HepG2 (cell line): Measurements from ENCODE around the gene PTPRD. TPM values are rescaled to one million over a fixed set of nuclear protein-coding genes. Genes with fewer than 3 reads are reported as not detected.

Experiments used
- ATAC-seq: fragments of 200-7000 bp; cut with Tn5 transposase; 3 replicates; pipeline ENCODE4 v1.9.1; 2020; ENCODE audit warnings: mild to moderate bottlenecking, moderate library complexity
- BruUV-seq: library from RNA; stranded (reverse); fragments of 400-500 nt; replicated peaks from 2 replicates; lab custom pipeline; 2021; lab: Mats Ljungman, UMichigan
- CTCF ChIA-PET: fragments of 300-600 bp; formaldehyde crosslinking; extraction: SDS; loops from one replicate; lab custom pipeline; 2021; ENCODE audit warnings: low total read pairs, inconsistent platforms, low intra/inter-chr PET ratio; lab: Yijun Ruan, JAX
- POLR2A ChIA-PET: fragments of 350-600 bp; sonication (Branson Sonifier 250); formaldehyde crosslinking; loops from one replicate; lab custom pipeline; 2020; ENCODE audit warnings: antibody characterized with exemption, inconsistent platforms; lab: Yijun Ruan, JAX
- DNase-seq: peaks from one replicate; pipeline ENCODE4 v3.0.0-alpha.2; 2015; ENCODE audit warnings: low spot score
- FAIRE-seq: peaks from 3 replicates; lab custom pipeline; 2011; peaks lifted over from hg19 to GRCh38; lab: Jason Lieb, UNC
- H2AFZ ChIP-seq: one replicate; pipeline ENCODE4 v1.6.1; 2011; ENCODE audit warnings: low read length, inconsistent platforms
- H3K27ac ChIP-seq: fragments of 300-600 bp; 3 replicates; pipeline ENCODE4 v1.8.0; 2011; ENCODE audit warnings: mixed run types, mild to moderate bottlenecking, mixed read lengths, low read length, inconsistent platforms; ENCODE audit not compliant: insufficient read depth; ENCODE audit errors: extremely low read length
- H3K27me3 ChIP-seq, 2 experiments: fragments of 200-600 bp in 1 of 2; 2 replicates in 1 of 2; 3 replicates in 1 of 2; pipeline versions ENCODE4 v1.6.0 to v1.8.0; 2011; ENCODE audit warnings: low read length in 2 of 2, mild to moderate bottlenecking in 2 of 2, moderate library complexity in 2 of 2, inconsistent platforms in 1 of 2; ENCODE audit not compliant: insufficient read depth in 2 of 2, control insufficient read depth in 1 of 2
- H3K36me3 ChIP-seq, 2 experiments: fragments of 200-600 bp in 1 of 2; replicated peaks in 1 of 2; 2 replicates in 1 of 2; 3 replicates in 1 of 2; pipeline versions ENCODE4 v1.5.1 to v1.8.0; 2011; ENCODE audit warnings: low read length in 2 of 2, inconsistent platforms in 1 of 2; ENCODE audit not compliant: insufficient read depth in 2 of 2, control insufficient read depth in 1 of 2
- H3K4me1 ChIP-seq: 2 replicates; pipeline ENCODE4 v1.5.1; 2012; ENCODE audit warnings: low read length, inconsistent platforms; ENCODE audit not compliant: insufficient read depth
- H3K4me2 ChIP-seq: 2 replicates; pipeline ENCODE4 v1.6.0; 2011; ENCODE audit warnings: low read depth, low read length, inconsistent platforms
- H3K4me3 ChIP-seq, 3 experiments: fragments of 200-600 bp in 1 of 3; sonication (generic), shearing (Covaris generic) in 1 of 3; replicated peaks in 1 of 3; 2 replicates each; pipeline ENCODE4 v1.5.1; 2011 to 2016; ENCODE audit warnings: low read length in 3 of 3, inconsistent platforms in 2 of 3, low read depth in 2 of 3, mild to moderate bottlenecking in 2 of 3, control low read depth in 1 of 3, mixed read lengths in 1 of 3; ENCODE audit not compliant: insufficient read depth in 1 of 3
- H3K79me2 ChIP-seq: one replicate; pipeline ENCODE4 v1.6.1; 2011; ENCODE audit warnings: low read length, inconsistent platforms; ENCODE audit not compliant: insufficient read depth
- H3K9ac ChIP-seq: 2 replicates; pipeline ENCODE4 v1.6.0; 2011; ENCODE audit warnings: mild to moderate bottlenecking, low read depth, low read length, inconsistent platforms; ENCODE audit not compliant: insufficient read depth
- H3K9me3 ChIP-seq: 2 replicates; pipeline ENCODE4 v1.5.1; 2012; ENCODE audit warnings: mild to moderate bottlenecking, low read length
- H4K20me1 ChIP-seq: 2 replicates; pipeline ENCODE4 v1.6.0; 2011; ENCODE audit warnings: inconsistent platforms, mild to moderate bottlenecking, low read length, moderate library complexity; ENCODE audit not compliant: insufficient read depth
- ADNP ChIP-seq: sonication (generic); formaldehyde crosslinking; IDR thresholded peaks from 2 replicates; pipeline ENCODE4 v1.4.0; 2020; ENCODE audit warnings: missing genetic modification reagents
- CSRNP2 ChIP-seq: sonication (generic); formaldehyde crosslinking; conservative IDR thresholded peaks from 2 replicates; pipeline ENCODE4 v1.8.0; 2022; ENCODE audit warnings: low read depth, missing genetic modification reagents
- ELF4 ChIP-seq: sonication (generic); formaldehyde crosslinking; IDR thresholded peaks from 2 replicates; pipeline ENCODE4 v1.5.0; 2020; ENCODE audit warnings: missing genetic modification reagents, mild to moderate bottlenecking, moderate library complexity, borderline replicate concordance
- HDAC6 ChIP-seq: fragments of 200-600 bp; sonication (generic); IDR thresholded peaks from 2 replicates; pipeline ENCODE4 v1.7.0; 2017; ENCODE audit warnings: mild to moderate bottlenecking, antibody characterized with exemption, low read length, low read depth
- HOMEZ ChIP-seq: IDR thresholded peaks from 2 replicates; pipeline ENCODE4 v1.6.1; 2016; ENCODE audit warnings: low read depth
- MTA1 ChIP-seq: sonication (generic); formaldehyde crosslinking; IDR thresholded peaks from 2 replicates; pipeline ENCODE4 v1.4.0; 2020; ENCODE audit warnings: missing genetic modification reagents, mild to moderate bottlenecking, borderline replicate concordance
- NFYB ChIP-seq: sonication (generic); formaldehyde crosslinking; IDR thresholded peaks from 2 replicates; pipeline ENCODE4 v1.4.0; 2020; ENCODE audit warnings: missing genetic modification reagents
- RCOR2 ChIP-seq: IDR thresholded peaks from 2 replicates; pipeline ENCODE4 v1.6.1; 2016; ENCODE audit warnings: missing biosample characterization, missing genetic modification reagents
- SP4 ChIP-seq: sonication (generic); formaldehyde crosslinking; IDR thresholded peaks from 2 replicates; pipeline ENCODE4 v1.8.1; 2023; ENCODE audit warnings: mild to moderate bottlenecking, missing genetic modification reagents
- ZBTB21 ChIP-seq: sonication (generic); formaldehyde crosslinking; IDR thresholded peaks from 2 replicates; pipeline ENCODE4 v1.4.0; 2020; ENCODE audit warnings: missing genetic modification reagents
- ZNF24 ChIP-seq: fragments of 450-650 bp; IDR thresholded peaks from 2 replicates; pipeline ENCODE4 v1.6.1; 2017; ENCODE audit warnings: antibody characterized with exemption, mild to moderate bottlenecking
- ZNF550 ChIP-seq: sonication (generic); formaldehyde crosslinking; IDR thresholded peaks from 2 replicates; pipeline ENCODE4 v1.4.0; 2020; ENCODE audit warnings: mild to moderate bottlenecking, missing genetic modification reagents, borderline replicate concordance
- ZNF605 ChIP-seq: sonication (generic); formaldehyde crosslinking; IDR thresholded peaks from 2 replicates; pipeline ENCODE4 v1.8.0; 2022; ENCODE audit warnings: mild to moderate bottlenecking, missing genetic modification reagents
- WGBS: methylation state at CpG from one replicate; pipeline ENCODE4 v1.1.6; 2017; ENCODE audit warnings: low lambda C conversion rate; 5-methylcytosine and 5-hydroxymethylcytosine counted together
- in situ Hi-C: cut with HindIII; loops from 2 replicates; pipeline ENCODE4 v1.10.0; 2017; ENCODE audit warnings: low pct_unique_long_range_greater_than_20kb; ENCODE audit not compliant: extremely low pct_ligation_motif_present
- intact Hi-C: fragments of 100-400 bp; cut with micrococcal nuclease; formaldehyde crosslinking; loops from one replicate; pipeline ENCODE4 v1.10.0; 2022; ENCODE audit not compliant: unreplicated experiment
- polyA plus RNA-seq, 8 experiments: library from polyadenylated mRNA; depleted of rRNA in 3 of 8; stranded (reverse) in 7 of 8; unstranded in 1 of 8; fragments of >200 nt; fragmentation: Illumina TruSeq in 4 of 8; extraction: Trizol in 4 of 8; gene quantifications; 2 replicates each; pipeline versions ENCODE4 v1.2.1 to v1.2.3, GENCODE V29; 2011 to 2016; ENCODE audit warnings: low read depth in 4 of 8, missing spikeins in 1 of 8, mixed read lengths in 1 of 8; ENCODE audit not compliant: insufficient read depth in 1 of 8
- total RNA-seq, 5 experiments: library from RNA; depleted of rRNA; stranded (reverse); fragments of >200 nt; fragmentation: Illumina TruSeq; extraction: Trizol; gene quantifications; 2 replicates each; pipeline ENCODE4 v1.2.3, GENCODE V29; 2016; ENCODE audit warnings: low read depth in 1 of 5

PTPRD gene
- total and polyA plus RNA-seq, 2 of the 13 experiments (the other 11 are each of a cell fraction or from before 2014, with no cell fraction given), result 0.05 TPM; not detected in 1

DNA sequence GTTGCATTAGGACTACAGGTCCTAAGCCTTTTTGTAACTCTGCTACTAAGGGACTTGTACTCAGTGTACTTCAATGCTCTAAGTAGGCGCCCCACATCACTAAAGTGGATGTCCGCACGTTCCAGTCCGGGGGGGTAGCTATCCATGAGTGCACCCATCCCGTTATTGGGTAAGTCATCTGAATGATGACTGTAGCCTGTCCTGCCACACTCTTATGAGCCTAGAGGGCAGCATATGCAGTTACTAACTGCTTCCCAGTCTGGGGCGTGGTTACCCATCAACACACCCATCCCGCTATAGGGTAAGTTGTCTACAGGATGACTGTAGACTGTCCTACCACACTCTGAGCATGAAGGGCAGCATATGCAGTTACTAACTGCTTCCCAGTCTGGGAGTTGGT is 1053.9 kb downstream of the PTPRD start:
- ATAC-seq, result no peak
- no peak for DNase-seq
- Histone ChIP-seq H2AFZ (no peak overlapping the region), H3K79me2 (no peaks in the 10 kb centered on the region), H3K4me3 (no peak overlapping the region), H3K27ac (no peak overlapping the region), H3K4me1 (no peaks in the 10 kb centered on the region), H3K36me3 (no peaks in the 10 kb centered on the region), H3K9me3 (no peaks in the 10 kb centered on the region; the same call in 1 of the 2 replicates), H4K20me1 (no peaks in the 10 kb centered on the region), H3K9ac (no peak overlapping the region), H3K4me2 (no peak overlapping the region), H3K27me3 (no peaks in the 10 kb centered on the region)
- TF ChIP-seq ZBTB21 (CRISPR knock-in tag) (no peak), ZNF24 (no peak), MTA1 (CRISPR knock-in tag) (no peak), ELF4 (no peak), RCOR2 (CRISPR knock-in tag) (no peak), SP4 (CRISPR knock-in tag) (no peak), ZNF605 (CRISPR knock-in tag) (no peak), HDAC6 (no peak), NFYB (CRISPR knock-in tag) (no peak), CSRNP2 (CRISPR knock-in tag) (no peak), HOMEZ (CRISPR knock-in tag) (no peak), ZNF550 (CRISPR knock-in tag) (no peak), ADNP (CRISPR knock-in tag) (no peak)
- intact Hi-C loops (no loop called here), in situ Hi-C loops (no loop called here)
- POLR2A ChIA-PET, result no interaction called here
- WGBS, result 36% methylated on average over 5 of the region's 7 CpGs
- no TSS peak for BruUV-seq
- CTCF ChIA-PET, result no interaction called here
- no peak for FAIRE-seq
